Measurements from ENCODE around the gene FERMT3. TPM values are rescaled to one million over a fixed set of nuclear protein-coding genes. Genes with fewer than 3 reads are reported as not detected.

The FERMT3 gene
- total and polyA plus RNA-seq, 2 of the 13 experiments (the other 11 are each of a cell fraction or from before 2014, with no cell fraction given) = 0.29 TPM; not detected in 1

DNA sequence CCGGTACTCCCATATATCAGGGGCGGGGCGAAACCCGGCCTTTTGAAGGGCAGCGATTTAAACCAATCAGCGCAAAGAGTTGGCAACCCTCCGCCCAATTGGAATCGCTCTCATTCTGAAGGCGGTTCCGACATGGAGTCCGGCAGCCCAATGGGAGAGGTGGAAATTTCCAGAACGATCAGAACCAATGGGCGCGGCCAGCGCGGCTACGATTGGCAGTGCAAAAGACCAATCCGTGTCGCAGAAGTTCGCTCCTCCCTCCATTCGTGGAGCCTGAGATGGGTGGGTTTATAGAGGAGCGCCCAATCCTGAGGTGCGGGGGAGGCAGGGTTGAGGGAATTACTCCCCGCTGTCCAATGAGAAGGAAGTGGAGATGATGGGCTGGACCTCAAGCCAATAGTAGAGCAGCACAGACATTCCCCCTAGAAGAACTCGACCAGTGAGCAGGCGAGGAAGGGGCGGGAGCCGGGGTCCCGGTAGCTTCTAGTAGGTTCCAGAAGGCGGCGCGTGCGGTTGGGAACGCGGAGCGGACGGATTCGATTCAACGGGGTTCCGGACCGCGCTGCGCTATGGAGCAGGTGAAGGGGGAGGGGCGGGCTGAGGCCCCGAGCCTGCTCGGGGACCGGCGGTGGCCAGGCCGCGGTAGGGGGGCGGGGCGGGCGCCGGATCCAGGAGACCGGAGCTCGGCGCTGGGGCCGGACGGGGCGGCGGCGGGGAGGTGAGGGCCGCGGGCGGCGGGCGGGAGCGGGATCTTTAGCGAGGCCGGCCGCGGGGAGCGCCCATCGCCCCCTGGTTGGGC, 20.6 kb upstream of the FERMT3 start, which contains the start of gene STIP1 (continued):
- TF ChIP-seq, protein P1, sequence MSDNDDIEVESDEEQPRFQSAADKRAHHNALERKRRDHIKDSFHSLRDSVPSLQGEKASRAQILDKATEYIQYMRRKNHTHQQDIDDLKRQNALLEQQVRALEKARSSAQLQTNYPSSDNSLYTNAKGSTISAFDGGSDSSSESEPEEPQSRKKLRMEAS (IDR thresholded peaks at IDR 0.05) = peak; percentile 88
- TF ChIP-seq KLF12 (CRISPR knock-in tag; IDR thresholded peaks at IDR 0.05; ENCODE audit: borderline replicate concordance) (no peak; the same call in 1 of the 2 replicates), ADNP (CRISPR knock-in tag; IDR thresholded peaks at IDR 0.05) (no peak), RAD21 (CRISPR knock-in tag; IDR thresholded peaks at IDR 0.05) (no peak; the same call in 1 of the 2 replicates), HOXA9 (CRISPR knock-in tag; IDR thresholded peaks at IDR 0.05; ENCODE audit: borderline replicate concordance) (no peak), ZBTB7A (CRISPR knock-in tag; IDR thresholded peaks at IDR 0.05) (no peak), NFE2L2 (IDR thresholded peaks at IDR 0.05; ENCODE audit: low read length) (no peak; the same call in 1 of the 2 replicates), STAT5B (CRISPR knock-in tag; IDR thresholded peaks at IDR 0.05) (0 out of 2 replicates have a peak, but pooled peaks have one; percentile 71), TEAD2 (CRISPR knock-in tag; IDR thresholded peaks at IDR 0.05) (no peak), ETV6 (CRISPR knock-in tag; conservative IDR thresholded peaks at IDR 0.05) (no peak), MIER2 (CRISPR knock-in tag; IDR thresholded peaks at IDR 0.05) (no peak), IRF2 (CRISPR knock-in tag; IDR thresholded peaks at IDR 0.05) (peak; percentile 59; the same call in 1 of the 2 replicates), ZNF709 (CRISPR knock-in tag; IDR thresholded peaks at IDR 0.05) (no peak), SP1 (IDR thresholded peaks at IDR 0.05) (0 out of 2 replicates have a peak, but pooled peaks have one; percentile 17), SP1 (CRISPR knock-in tag; IDR thresholded peaks at IDR 0.05) (peak; percentile 73; the same call in 1 of the 2 replicates), ZNF251 (CRISPR knock-in tag; IDR thresholded peaks at IDR 0.05) (no peak), TBP (CRISPR knock-in tag; IDR thresholded peaks at IDR 0.05) (no peak), AHR (CRISPR knock-in tag; IDR thresholded peaks at IDR 0.05) (0 out of 2 replicates have a peak, but pooled peaks have one; percentile 59), ZNF101 (CRISPR knock-in tag; IDR thresholded peaks at IDR 0.05; ENCODE audit: borderline replicate concordance, low read depth) (no peak), ZZZ3 (CRISPR knock-in tag; IDR thresholded peaks at IDR 0.05; ENCODE audit: borderline replicate concordance) (no peak; the same call in 1 of the 2 replicates), ZNF644 (CRISPR knock-in tag; IDR thresholded peaks at IDR 0.05; ENCODE audit: low read depth) (no peak), ZFX (CRISPR knock-in tag; IDR thresholded peaks at IDR 0.05; ENCODE audit: low read depth) (no peak), PCBP2 (optimal IDR thresholded peaks at IDR 0.05; ENCODE audit: low read depth, low read length, poor library complexity, severe bottlenecking) (no peak), ZNF34 (CRISPR knock-in tag; IDR thresholded peaks at IDR 0.05; ENCODE audit: borderline replicate concordance) (0 out of 2 replicates have a peak, but pooled peaks have one; percentile 23), PAWR (CRISPR knock-in tag; IDR thresholded peaks at IDR 0.05; ENCODE audit: borderline replicate concordance) (no peak), DR1 (CRISPR knock-in tag; IDR thresholded peaks at IDR 0.05) (peak; percentile 78; the same call in 1 of the 2 replicates)
- TF ChIP-seq, protein P2, sequence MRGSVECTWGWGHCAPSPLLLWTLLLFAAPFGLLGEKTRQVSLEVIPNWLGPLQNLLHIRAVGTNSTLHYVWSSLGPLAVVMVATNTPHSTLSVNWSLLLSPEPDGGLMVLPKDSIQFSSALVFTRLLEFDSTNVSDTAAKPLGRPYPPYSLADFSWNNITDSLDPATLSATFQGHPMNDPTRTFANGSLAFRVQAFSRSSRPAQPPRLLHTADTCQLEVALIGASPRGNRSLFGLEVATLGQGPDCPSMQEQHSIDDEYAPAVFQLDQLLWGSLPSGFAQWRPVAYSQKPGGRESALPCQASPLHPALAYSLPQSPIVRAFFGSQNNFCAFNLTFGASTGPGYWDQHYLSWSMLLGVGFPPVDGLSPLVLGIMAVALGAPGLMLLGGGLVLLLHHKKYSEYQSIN (CRISPR knock-in tag; IDR thresholded peaks at IDR 0.05; ENCODE audit: borderline replicate concordance) = no peak
- TF ChIP-seq, protein P3, sequence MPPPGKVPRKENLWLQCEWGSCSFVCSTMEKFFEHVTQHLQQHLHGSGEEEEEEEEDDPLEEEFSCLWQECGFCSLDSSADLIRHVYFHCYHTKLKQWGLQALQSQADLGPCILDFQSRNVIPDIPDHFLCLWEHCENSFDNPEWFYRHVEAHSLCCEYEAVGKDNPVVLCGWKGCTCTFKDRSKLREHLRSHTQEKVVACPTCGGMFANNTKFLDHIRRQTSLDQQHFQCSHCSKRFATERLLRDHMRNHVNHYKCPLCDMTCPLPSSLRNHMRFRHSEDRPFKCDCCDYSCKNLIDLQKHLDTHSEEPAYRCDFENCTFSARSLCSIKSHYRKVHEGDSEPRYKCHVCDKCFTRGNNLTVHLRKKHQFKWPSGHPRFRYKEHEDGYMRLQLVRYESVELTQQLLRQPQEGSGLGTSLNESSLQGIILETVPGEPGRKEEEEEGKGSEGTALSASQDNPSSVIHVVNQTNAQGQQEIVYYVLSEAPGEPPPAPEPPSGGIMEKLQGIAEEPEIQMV (CRISPR knock-in tag; IDR thresholded peaks at IDR 0.05; ENCODE audit: low read depth) = no peak
